Epithelial cell of proximal tubule (primary cell): ENCODE results near the gene EIF3K. TPM values are rescaled to one million over a fixed set of nuclear protein-coding genes. Genes with fewer than 3 reads are reported as not detected.
A peak's percentile ranks its signal among the peaks of the same experiment; 100 is the strongest.
"Not testable (repeated sequence)": the region's sequence is repeated elsewhere in the genome, so short reads cannot be mapped to it uniquely, and the experiment has no call there.

ENCODE experiments used
- DNase-seq: peaks from one replicate; pipeline ENCODE4 v3.0.0-alpha.2; 2011; ENCODE audit warnings: low read depth
- H3K4me3 ChIP-seq: 2 replicates; pipeline ENCODE4 v1.5.1; 2011; ENCODE audit warnings: low read depth, mild to moderate bottlenecking, low read length
- total RNA-seq: library from RNA; depleted of rRNA; stranded (reverse); fragments of >200 nt; gene quantifications from 2 replicates; pipeline ENCODE4 v1.2.3, GENCODE V29; 2015
- TF ChIP-seq, protein P1 (sequence below): conservative IDR thresholded peaks from 2 replicates; pipeline ENCODE4 v1.5.1; 2012; ENCODE audit warnings: low read depth, mild to moderate bottlenecking, low read length

The EIF3K gene
- total RNA-seq, 1 donor from 2014 or later = 564 TPM

DNA sequence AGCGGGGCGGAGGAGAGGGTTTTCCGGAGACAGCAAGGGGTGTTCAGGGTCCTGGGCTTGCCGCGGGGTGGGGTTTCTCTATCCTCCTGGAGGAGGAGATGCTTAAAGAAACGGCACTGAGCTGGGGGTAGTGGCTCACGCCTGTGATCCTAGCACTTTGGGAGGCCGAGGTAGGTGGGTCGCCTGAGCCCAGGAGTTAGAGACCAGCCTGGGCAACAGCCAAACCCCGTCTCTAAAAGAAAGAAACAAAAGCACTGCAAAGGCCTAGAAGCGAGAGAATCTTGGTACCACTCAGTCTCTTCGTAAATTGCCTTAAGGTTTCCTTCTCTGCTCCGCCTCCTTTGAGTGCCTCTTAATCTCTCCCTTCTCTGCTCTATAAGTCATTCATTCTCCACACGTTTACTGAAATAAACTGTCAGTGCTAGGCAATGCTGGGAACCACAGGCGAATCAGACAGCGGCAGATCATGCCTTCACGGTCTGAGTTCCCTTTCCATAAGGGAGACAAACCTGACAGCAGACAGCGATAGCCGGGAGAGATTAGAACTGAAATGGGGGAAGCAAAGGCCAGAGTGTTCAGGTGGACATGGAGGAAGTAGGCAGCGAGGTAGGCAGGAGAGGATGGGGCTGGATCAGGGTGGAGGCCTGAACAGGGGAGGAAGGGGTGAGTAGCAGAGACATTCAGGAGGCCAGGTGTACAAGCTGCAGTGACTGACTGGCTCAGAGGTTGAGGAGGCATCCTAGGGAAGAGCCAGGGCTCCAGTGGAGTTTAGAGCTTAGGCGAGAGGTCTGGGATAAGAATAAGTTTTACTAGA is 580 bp downstream of the EIF3K start:
- TF ChIP-seq, protein P1, sequence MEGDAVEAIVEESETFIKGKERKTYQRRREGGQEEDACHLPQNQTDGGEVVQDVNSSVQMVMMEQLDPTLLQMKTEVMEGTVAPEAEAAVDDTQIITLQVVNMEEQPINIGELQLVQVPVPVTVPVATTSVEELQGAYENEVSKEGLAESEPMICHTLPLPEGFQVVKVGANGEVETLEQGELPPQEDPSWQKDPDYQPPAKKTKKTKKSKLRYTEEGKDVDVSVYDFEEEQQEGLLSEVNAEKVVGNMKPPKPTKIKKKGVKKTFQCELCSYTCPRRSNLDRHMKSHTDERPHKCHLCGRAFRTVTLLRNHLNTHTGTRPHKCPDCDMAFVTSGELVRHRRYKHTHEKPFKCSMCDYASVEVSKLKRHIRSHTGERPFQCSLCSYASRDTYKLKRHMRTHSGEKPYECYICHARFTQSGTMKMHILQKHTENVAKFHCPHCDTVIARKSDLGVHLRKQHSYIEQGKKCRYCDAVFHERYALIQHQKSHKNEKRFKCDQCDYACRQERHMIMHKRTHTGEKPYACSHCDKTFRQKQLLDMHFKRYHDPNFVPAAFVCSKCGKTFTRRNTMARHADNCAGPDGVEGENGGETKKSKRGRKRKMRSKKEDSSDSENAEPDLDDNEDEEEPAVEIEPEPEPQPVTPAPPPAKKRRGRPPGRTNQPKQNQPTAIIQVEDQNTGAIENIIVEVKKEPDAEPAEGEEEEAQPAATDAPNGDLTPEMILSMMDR = no peak
- H3K4me3 ChIP-seq = peak overlapping the region; percentile 99
- no peak for DNase-seq

DNA sequence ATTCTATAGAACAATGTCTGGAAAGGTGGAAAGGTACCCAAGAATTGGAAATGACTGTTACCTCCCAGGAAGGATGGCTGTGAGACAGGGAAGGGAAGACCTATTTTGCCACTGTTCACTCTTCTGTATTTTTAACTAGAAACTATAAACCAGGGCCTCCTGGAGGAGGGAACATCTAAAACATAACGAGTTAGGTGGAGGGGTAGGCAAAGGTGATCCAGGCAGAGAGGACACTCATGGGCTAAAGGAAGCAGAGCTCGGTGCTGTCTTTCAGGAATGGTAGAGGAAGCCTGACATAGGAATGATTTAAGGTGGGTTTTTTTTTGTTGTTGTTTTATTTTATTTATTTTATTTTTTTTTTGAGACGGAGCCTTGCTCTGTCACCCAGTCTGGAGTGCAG is 5.8 kb downstream of the EIF3K start:
- H3K4me3 ChIP-seq = no peak overlapping the region
- DNase-seq = no peak
- TF ChIP-seq, protein P1 = no peak

DNA sequence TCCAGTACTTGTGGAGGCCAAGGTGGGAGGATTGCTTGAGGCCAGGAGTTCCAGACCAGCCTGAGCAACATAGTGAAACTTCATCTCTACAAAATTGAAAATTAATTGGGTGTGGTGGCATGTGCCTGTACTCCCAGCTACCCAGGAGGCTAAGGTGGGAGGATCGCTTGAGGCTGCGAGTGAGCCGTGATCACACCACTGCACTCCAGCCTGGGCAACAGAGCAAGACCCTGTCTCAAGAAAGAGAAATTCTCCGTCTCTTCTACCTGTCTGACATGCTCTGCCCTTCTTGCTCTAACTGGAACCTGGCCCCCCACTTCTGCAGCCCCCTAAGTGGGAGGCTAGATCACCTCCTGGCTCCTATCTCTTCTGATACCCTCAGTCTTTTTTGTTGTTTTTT is 7.4 kb downstream of the EIF3K start:
- TF ChIP-seq, protein P1 = no peak
- no peak overlapping the region for H3K4me3 ChIP-seq
- DNase-seq = no peak

DNA sequence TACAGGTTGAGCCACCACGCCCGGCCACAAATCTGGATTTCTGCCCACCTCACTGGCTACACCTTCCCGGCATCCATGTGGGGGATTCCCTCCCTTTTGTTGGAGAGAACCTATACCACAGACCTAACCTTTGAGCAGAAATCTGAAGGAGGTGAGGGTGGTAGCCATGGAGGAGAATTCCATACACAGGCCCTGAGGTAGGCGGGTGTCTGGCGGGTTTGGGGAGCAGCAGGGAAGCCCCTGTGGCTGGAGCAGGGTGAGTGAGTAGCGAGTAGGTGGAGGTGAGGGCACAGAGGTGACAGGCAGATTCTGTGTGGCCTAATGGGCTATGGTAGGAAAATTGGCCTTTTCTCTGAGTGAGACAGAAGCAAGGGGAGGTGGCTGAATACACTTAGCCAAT is 10.6 kb downstream of the EIF3K start:
- no peak overlapping the region for H3K4me3 ChIP-seq
- TF ChIP-seq, protein P1 = no peak
- DNase-seq = no peak

DNA sequence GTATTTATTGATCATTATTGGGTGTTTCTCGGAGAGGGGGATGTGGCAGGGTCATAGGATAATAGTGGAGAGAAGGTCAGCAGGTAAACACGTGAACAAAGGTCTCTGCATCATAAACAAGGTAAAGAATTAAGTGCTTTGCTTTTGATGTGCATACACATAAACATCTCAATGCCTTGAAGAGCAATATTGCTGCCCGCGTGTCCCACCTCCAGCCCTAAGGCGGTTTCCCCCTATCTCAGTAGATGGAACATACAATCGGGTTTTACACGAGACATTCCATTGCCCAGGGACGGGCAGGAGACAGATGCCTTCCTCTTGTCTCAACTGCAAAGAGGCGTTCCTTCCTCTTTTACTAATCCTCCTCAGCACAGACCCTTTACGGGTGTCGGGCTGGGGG is 12.3 kb downstream of the EIF3K start:
- H3K4me3 ChIP-seq, DNase-seq: not testable (repeated sequence)

DNA sequence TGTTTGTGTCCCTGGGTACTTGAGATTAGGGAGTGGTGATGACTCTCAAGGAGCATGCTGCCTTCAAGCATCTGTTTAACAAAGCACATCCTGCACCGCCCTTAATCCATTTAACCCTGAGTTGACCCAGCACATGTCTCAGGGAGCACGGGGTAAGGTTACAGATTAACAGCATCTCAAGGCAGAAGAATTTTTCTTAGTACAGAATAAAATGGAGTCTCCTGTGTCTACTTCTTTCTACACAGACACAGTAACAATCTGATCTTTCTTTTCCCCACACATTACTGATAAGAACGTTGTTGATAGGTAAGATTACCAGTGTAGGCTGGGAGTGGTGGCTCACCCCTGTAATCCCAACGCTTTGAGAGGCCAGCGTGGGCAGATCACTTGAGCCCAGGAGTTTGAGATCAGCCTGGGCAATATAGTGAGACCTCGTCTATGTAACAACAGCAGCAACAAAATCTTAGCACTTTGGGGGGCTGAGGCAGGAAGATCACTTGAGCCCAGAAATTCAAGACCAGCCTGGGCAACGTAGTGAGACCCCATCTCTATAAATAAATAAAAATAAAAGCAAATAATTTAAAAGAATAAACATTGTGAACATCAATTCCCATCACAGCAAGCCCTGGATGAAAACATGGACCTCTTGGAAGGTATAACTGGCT is 13.0 kb downstream of the EIF3K start:
- not testable (repeated sequence) for DNase-seq, H3K4me3 ChIP-seq

DNA sequence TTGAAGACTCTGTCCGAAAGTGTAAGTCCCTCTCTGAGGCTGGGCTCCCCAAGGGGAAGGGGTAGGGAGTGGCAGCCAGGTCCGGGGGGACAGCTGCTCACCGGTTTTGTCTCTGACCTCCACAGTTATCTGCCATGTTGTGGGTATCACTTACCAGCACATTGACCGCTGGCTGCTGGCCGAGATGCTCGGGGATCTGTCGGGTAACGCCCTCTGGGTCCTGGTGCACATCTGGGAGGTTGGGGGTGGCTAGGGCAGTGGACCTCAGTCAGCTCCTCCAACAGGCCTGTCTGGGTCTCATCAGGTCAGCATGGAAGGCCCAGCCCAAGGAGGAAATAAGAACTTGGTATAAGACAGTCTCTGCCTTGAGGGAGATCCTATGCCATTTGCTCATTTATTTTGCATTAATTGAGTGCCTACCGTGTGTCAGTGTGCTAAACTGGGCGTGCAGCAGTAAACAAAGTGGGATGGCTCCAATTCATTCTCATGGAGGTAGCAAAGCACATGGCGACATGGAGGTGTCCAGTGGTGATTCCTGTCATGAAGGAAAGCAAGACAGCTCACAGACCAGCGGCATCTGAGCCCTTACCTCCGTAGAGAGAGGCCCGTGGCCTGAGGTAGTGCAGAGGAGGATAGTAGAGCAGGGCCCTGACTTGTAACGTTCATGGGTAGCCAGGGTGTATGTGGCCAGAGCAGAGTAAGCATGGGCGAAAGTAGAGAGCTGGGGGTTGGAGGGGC is 13.7 kb downstream of the EIF3K start:
- H3K4me3 ChIP-seq = no peak overlapping the region
- no peak for DNase-seq
- TF ChIP-seq, protein P1 = no peak
